SH-SY5Y (cell line): ENCODE measurements around the gene ADSL.

Experiments
- GATA2 ChIP-seq: IDR thresholded peaks from 2 replicates; pipeline ENCODE4 v1.6.1; 2011; ENCODE audit warnings: mild to moderate bottlenecking, low read depth, low read length
- GATA3 ChIP-seq: IDR thresholded peaks from 2 replicates; pipeline ENCODE4 v1.6.1; 2011; ENCODE audit warnings: low read depth, mild to moderate bottlenecking, low read length, moderate library complexity

Gene ADSL

GRCh38 chr22:40322818-40323447 is 23.4 kb upstream of the ADSL start:
- no peak for TF ChIP-seq GATA3
- TF ChIP-seq GATA2, result no peak

GRCh38 chr22:40323681-40324171 is 22.6 kb upstream of the ADSL start:
- TF ChIP-seq GATA2, result no peak
- no peak for TF ChIP-seq GATA3

- TF ChIP-seq GATA2, result no peak
- no peak for TF ChIP-seq GATA3
Measured at GRCh38 chr22:40324468-40325305, 21.6 kb upstream of the ADSL start.

DNA sequence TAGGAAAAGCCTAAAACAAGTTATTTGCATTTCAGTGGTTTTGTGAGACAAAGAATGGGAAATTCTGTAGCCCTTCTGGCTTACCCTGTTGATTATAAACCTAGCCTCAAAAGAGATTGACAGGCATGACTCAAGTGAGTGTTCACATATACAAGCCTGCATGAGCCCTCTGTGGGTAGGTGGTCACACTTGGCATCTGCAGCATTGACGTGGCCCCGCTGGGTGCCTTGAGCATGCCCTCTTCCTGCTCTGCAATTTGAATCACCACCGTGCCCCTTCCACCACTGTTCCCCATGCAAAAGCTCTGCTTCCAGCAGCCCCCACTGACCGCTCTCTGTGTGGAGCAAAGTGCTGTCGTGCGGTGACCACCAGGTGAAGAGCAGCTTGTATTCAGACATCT is 21.0 kb upstream of the ADSL start:
- no peak for TF ChIP-seq GATA3
- no peak for TF ChIP-seq GATA2

DNA sequence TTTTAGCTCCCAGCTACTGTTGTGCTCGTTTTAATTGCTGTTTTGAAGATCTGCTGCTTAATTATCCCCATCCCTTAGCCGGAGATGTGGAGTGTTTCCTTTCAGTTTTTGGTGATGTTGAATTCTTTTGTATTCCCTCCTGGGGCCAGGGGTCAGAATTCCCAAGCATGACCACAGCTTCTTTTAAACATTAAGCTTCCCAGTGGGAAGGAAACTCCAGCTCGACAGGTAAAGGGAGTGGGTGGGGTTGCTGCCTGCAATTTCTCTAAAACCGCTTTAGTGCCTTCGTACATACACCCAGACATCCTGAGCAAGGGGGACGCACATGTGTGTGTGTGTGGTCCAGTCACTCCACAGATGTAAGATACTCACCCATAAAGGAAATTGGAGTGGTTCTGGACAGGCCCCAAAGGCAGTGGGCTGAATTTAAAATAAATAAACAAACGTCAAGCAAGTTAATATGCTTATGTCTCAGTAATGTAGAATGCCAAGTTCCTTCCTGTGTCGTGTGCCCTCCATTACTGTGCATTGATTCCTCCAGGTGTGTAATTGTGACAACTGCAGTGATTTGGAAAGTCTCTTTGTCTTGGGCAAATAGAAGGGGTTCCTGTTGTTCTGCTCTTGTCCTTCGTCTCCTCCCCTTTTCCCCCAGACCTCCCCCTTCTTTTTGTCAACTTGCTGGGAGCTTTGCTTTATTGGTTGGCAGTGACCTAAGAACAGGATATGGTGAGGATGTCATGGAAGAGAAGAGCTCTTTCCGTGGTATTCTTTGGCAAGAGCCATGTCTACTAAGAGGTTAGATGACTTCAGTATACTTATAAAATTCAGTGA is 19.2 kb upstream of the ADSL start:
- TF ChIP-seq GATA2 (no peak), GATA3 (no peak)

- TF ChIP-seq GATA2, result no peak
Measured at GRCh38 chr22:40328546-40329456, 17.5 kb upstream of the ADSL start.

DNA sequence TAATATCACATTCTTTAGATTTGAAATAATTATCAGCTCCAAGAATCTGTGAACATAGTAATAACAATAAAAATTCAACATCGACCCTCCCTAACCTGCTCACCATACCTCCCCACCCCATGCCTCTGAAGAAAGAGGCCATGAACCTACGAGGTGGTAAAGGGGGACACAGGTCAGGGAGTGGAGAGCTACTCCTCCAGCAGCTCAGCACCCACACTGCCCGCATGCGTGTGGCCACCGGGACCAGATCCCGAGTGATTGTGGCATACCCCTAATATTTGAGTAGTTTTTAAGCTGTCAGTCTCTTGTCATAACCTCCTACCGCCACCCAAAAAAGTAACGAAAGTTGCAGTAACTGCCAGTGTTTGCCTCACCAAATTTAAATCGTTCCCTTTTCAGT is 16.8 kb upstream of the ADSL start:
- no peak for TF ChIP-seq GATA2
- TF ChIP-seq GATA3, result no peak

GRCh38 chr22:40330086-40330485 is 16.2 kb upstream of the ADSL start:
- no peak for TF ChIP-seq GATA2
- TF ChIP-seq GATA3, result no peak

GRCh38 chr22:40330615-40331014 is 15.7 kb upstream of the ADSL start:
- TF ChIP-seq GATA3, result no peak
- no peak for TF ChIP-seq GATA2

- no peak for TF ChIP-seq GATA3
- no peak for TF ChIP-seq GATA2
Measured at GRCh38 chr22:40331706-40332105, 14.6 kb upstream of the ADSL start.

DNA sequence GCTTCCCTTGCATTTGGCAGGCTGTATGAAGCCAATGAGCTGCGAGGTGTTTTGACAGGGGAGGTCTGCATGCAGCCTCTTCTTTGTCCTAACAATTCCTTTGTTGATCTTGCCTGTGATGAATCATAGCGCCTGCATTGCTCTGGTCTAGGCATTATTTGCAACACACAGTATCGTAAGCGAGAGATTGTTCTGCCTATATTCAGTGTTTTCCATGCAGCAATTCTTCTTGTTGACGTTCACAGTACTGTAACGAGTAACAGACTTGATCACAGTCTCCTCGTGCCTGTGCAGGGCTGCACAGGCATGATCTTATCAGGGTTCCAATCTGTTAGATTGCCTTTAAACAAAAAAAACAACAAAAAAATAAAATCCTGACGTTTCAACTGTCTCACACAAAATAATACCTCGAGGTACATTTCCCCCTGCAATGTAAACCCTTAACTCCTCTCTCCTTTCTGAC is 13.9 kb upstream of the ADSL start:
- TF ChIP-seq GATA2, result peak; percentile 77
- peak; percentile 60; the same call in 1 of the 2 replicates for TF ChIP-seq GATA3

DNA sequence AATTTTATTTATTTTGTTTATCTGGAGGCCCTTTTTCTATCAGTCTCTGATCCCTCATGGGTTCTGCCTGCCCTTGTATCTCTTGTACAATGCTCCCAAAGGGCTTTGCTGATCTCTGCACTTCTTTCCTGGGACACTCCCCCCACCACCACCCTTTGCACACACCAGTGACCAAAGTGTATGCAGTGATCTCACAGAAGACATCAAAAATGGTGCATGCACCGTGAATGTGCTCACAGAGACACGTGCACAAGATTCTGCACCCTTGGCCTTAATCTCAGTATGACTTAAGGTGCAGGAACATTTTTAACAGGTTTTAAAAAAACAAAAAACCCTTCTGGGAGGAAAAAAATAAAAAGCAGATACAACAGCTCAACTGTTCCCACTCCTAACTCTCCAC is 12.2 kb upstream of the ADSL start:
- TF ChIP-seq GATA3, result no peak
- TF ChIP-seq GATA2, result no peak

- no peak for TF ChIP-seq GATA2
- TF ChIP-seq GATA3, result no peak
Measured at GRCh38 chr22:40334899-40335298, 11.4 kb upstream of the ADSL start.
